ENCODE measurements around the gene GINS2. TPM values are rescaled to one million over a fixed set of nuclear protein-coding genes. Genes with fewer than 3 reads are reported as not detected.

GINS2 gene
- total RNA-seq = 1.1 TPM
- long read RNA-seq, partial matches to known transcripts = 0 of 2 reads
- long read RNA-seq, other reads (novel, unspliced or antisense) = 0 of 2 reads

DNA sequence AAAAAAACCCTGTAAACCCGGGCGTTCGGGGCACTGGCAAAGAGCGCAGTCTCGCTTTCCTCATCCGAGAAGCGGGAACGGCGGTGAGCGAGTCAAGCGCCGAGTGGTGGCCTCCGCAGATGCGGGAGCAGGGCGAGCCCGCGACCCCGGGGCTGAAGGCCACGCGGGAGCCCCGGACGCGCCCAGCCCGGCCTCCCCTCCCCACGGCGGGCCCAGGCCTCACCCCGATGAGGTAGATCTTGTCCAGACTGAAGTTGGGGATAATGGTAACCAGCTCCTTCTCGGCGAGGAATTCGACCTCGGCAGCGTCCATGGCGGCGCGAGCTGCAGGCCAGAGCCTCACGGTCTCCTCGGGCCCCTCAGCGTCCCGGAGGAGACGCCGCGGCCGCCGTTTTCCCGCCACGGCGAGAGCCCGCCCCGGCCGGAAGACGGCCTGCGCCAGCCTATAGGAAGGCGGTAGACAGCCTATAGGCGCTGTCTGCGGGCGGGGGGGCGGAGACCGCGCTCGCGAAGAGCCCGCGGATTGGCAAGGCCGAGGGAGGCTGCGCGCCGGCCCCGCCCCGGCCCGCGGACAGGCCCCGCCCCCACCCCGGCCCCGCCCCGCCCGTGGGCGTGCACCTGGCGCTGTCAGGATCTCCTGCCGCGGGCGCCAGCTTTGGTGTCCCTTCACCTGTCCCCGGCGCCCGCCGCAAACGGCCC, at the start of gene GINS2:
Gene GINS2 (minus strand): TSS at position 369 of the 699 bp plus-strand sequence. CDS start 56 bp downstream, at position 313.
- Histone ChIP-seq H3K9me3 (no peaks in the 10 kb centered on the region), H3K36me3 (no peaks in the 10 kb centered on the region), H3K4me3 (peak within 1 kb of the TSS; percentile 77), H3K4me1 (peaks cover 9% of the 10 kb centered on the region), H3K27ac (no peak within 1 kb of the TSS), H3K27me3 (ENCODE audit: low read depth) (peaks cover 4% of the 10 kb centered on the region)
- intact Hi-C loops (cut with DNase I) = no loop called here
- peak; percentile 99 to 100 for ATAC-seq
- TF ChIP-seq, protein P1, sequence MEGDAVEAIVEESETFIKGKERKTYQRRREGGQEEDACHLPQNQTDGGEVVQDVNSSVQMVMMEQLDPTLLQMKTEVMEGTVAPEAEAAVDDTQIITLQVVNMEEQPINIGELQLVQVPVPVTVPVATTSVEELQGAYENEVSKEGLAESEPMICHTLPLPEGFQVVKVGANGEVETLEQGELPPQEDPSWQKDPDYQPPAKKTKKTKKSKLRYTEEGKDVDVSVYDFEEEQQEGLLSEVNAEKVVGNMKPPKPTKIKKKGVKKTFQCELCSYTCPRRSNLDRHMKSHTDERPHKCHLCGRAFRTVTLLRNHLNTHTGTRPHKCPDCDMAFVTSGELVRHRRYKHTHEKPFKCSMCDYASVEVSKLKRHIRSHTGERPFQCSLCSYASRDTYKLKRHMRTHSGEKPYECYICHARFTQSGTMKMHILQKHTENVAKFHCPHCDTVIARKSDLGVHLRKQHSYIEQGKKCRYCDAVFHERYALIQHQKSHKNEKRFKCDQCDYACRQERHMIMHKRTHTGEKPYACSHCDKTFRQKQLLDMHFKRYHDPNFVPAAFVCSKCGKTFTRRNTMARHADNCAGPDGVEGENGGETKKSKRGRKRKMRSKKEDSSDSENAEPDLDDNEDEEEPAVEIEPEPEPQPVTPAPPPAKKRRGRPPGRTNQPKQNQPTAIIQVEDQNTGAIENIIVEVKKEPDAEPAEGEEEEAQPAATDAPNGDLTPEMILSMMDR (IDR thresholded peaks at IDR 0.05) = no peak
- DNase-seq = peak; percentile 96

DNA sequence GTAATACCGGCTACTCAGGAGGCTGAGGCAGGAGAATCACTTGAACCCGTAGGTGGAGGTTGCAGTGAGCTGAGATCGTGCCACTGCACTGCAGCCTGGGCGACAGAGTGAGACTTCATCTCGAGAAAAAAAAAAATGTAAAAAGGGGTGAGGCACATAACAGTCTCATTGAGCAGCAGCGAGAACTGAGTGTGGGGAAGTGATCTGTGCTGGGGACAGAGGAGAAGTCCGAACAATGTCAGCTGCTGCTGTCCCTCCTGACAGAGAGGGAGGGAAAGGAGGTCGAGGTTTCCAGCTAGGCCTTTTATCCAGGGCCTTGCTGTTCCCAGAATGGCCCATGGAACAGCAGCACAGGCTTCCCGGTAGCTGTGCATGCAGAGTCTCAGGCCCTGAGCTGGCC, 48.2 kb upstream of the GINS2 start:
- Histone ChIP-seq H3K4me1 (no peaks in the 10 kb centered on the region), H3K36me3 (no peaks in the 10 kb centered on the region), H3K27me3 (ENCODE audit: low read depth) (no peaks in the 10 kb centered on the region), H3K4me3 (no peak overlapping the region), H3K27ac (no peak overlapping the region), H3K9me3 (no peaks in the 10 kb centered on the region)
- intact Hi-C loops (cut with DNase I) = no loop called here
- TF ChIP-seq, protein P1 (IDR thresholded peaks at IDR 0.05) = no peak
- ATAC-seq (no peak), DNase-seq (no peak)

DNA sequence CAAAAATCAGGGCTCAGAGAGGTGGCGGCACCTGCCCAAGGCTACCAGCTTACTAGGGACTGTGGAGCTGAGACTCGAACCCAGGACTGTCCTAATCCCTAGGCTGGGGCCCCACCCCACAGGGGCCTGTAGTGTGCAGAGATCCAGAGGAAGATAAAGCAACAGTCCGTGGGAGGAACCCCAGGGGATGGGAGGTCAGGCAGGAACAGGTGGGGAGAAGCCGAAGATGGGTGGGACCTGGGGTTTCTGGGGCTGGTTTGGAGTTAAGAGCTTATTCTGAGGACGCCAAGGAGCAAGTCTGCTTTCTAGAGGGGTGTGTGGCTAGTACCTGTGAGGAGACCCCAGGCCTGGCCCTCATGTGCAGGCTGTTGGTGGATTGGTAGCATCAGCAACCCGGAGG, 47.2 kb upstream of the GINS2 start:
- DNase-seq (no peak), ATAC-seq (no peak)
- Histone ChIP-seq H3K36me3 (no peaks in the 10 kb centered on the region), H3K4me3 (no peak overlapping the region), H3K27me3 (ENCODE audit: low read depth) (no peaks in the 10 kb centered on the region), H3K4me1 (no peaks in the 10 kb centered on the region), H3K27ac (no peak overlapping the region), H3K9me3 (no peaks in the 10 kb centered on the region)
- intact Hi-C loops (cut with DNase I) = no loop called here
- TF ChIP-seq, protein P1 (IDR thresholded peaks at IDR 0.05) = no peak

DNA sequence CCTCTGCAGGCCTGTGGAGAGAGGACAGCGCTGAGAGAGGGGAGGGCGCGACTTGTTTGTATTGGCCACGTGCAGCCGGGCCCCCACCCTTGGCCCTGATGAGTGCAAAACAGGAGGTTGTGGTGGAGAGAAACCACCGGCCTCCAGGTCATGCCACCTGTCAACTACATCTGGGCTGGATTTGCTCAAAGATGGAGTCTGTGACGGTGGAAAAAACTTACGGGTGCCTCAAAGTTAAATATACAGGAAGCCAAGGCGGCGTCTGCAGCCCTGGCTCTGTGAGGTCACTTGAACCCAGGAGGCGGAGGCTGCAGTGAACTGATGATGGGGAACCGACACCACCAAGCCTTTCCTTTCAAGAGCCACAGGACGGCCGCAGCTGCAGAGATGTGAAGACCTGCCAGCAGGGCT, 46.5 kb upstream of the GINS2 start:
- Histone ChIP-seq H3K4me1 (no peaks in the 10 kb centered on the region), H3K4me3 (no peak overlapping the region), H3K36me3 (no peaks in the 10 kb centered on the region), H3K9me3 (no peaks in the 10 kb centered on the region), H3K27me3 (ENCODE audit: low read depth) (no peaks in the 10 kb centered on the region), H3K27ac (no peak overlapping the region)
- TF ChIP-seq, protein P1 (IDR thresholded peaks at IDR 0.05) = no peak
- peak in 1 of 2 donors; percentile 29 for ATAC-seq
- no peak for DNase-seq
- intact Hi-C loops (cut with DNase I) = no loop called here

DNA sequence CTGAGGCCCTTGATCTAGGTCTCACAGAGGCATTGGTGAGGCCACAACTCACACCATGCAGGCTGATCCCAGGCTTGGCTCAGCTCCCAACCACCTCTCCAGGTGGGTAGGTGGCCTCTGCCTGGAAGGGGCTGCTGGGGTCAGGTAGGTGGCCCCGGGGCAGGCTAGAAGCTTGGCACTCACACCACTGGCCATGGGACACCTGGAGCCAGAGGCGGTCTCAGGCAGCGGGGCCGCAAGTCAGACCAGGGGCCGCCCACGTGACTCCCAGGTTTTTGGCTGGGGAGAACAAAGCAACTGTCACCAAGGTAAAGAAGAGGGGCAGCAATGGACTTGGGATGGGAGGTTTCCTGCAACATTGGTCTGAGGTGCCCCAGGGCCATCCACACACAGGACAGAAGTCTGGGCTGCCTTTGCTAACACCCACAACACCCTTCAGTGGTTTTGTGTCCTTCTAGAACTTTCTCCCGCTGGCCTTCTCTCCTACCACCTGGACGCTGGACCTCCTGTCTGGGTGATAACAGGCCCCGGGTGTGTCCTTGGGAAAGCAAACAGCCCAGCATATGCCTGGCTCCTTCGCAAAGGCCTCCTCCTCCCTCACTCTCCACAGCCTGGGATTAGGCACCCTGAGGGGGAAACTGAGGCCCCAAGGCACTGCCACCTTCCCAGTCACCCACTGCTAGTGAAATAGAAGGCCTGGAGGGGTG, 45.7 kb upstream of the GINS2 start:
- TF ChIP-seq, protein P1 (IDR thresholded peaks at IDR 0.05) = no peak
- H3K9me3 ChIP-seq = no peaks in the 10 kb centered on the region
- no peak overlapping the region for H3K4me3 ChIP-seq
- DNase-seq = no peak
- intact Hi-C loops (cut with DNase I) = no loop called here
- no peak overlapping the region for H3K27ac ChIP-seq
- H3K4me1 ChIP-seq = no peaks in the 10 kb centered on the region
- no peak for ATAC-seq
- no peaks in the 10 kb centered on the region for H3K36me3 ChIP-seq
- no peaks in the 10 kb centered on the region for H3K27me3 ChIP-seq (ENCODE audit: low read depth)

Data from lower lobe of right lung (tissue), 2 donors.